Glutamatergic neuron (in vitro differentiated cells): ENCODE data around the gene STRN4. TPM values are rescaled to one million over a fixed set of nuclear protein-coding genes. Genes with fewer than 3 reads are reported as not detected.
A peak's percentile ranks its signal among the peaks of the same experiment; 100 is the strongest.

Experiments
- DNase-seq: peaks from one replicate; pipeline ENCODE4 v3.0.0; 2022
- H3K27ac Mint-ChIP-seq: one replicate; pipeline ENCODE4 v1.8.0; 2020; ENCODE audit warnings: mild to moderate bottlenecking, mixed read lengths, inconsistent platforms; ENCODE audit not compliant: unreplicated experiment
- H3K27me3 Mint-ChIP-seq: one replicate; pipeline ENCODE4 v1.8.0; 2020; ENCODE audit warnings: mild to moderate bottlenecking, moderate library complexity, mixed read lengths, inconsistent platforms; ENCODE audit not compliant: unreplicated experiment
- H3K36me3 Mint-ChIP-seq: one replicate; pipeline ENCODE4 v1.8.0; 2020; ENCODE audit warnings: mild to moderate bottlenecking, mixed read lengths, inconsistent platforms; ENCODE audit not compliant: unreplicated experiment
- H3K4me1 Mint-ChIP-seq: one replicate; pipeline ENCODE4 v1.8.0; 2020; ENCODE audit warnings: mild to moderate bottlenecking, low read depth, mixed read lengths, inconsistent platforms; ENCODE audit not compliant: unreplicated experiment
- H3K4me3 Mint-ChIP-seq: one replicate; pipeline ENCODE4 v1.8.0; 2020; ENCODE audit warnings: mild to moderate bottlenecking, mixed read lengths, inconsistent platforms; ENCODE audit not compliant: unreplicated experiment
- H3K9me3 Mint-ChIP-seq: one replicate; pipeline ENCODE4 v1.8.0; 2020; ENCODE audit warnings: mild to moderate bottlenecking, moderate library complexity, mixed read lengths, inconsistent platforms; ENCODE audit not compliant: unreplicated experiment
- CTCF ChIP-seq: fragments of 200-600 bp; sonication (generic); IDR thresholded peaks from one replicate; pipeline ENCODE4 v1.5.0; 2021; ENCODE audit not compliant: partially characterized antibody, unreplicated experiment
- total RNA-seq: library from RNA; stranded (reverse); fragmentation: NEBNext Ultra II Directional; extraction: Animal tissue kit (Norgen Biotek cat#: 25700); gene quantifications from one replicate; pipeline ENCODE4 v1.2.1, GENCODE V29; 2021; ENCODE audit not compliant: unreplicated experiment

Gene STRN4
- total RNA-seq, 1 donor from 2014 or later: 117 TPM

DNA sequence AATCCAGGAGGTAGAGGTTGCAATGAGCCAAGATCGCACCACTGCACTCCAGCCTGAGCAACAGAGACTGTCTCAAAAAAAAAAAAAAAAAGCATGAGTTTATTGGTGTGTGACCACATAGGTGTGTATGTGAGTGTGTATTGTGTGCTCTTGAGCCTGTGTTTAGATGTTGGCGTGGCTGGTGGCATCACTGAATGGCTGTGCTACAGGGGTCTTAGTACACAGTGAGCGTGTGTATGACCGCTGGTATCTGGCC lies 39.7 kb upstream of the STRN4 start:
- H3K27me3 Mint-ChIP-seq: peaks cover 3% of the 10 kb centered on the region
- no peak for DNase-seq
- H3K9me3 Mint-ChIP-seq: peaks cover 5% of the 10 kb centered on the region
- no peaks in the 10 kb centered on the region for H3K36me3 Mint-ChIP-seq
- peaks cover 4% of the 10 kb centered on the region for H3K4me1 Mint-ChIP-seq
- TF ChIP-seq CTCF: no peak
- H3K27ac Mint-ChIP-seq: peak overlapping the region; percentile 39
- peak overlapping the region; percentile 91 for H3K4me3 Mint-ChIP-seq

- peak overlapping the region; percentile 39 for H3K27ac Mint-ChIP-seq
- peak overlapping the region; percentile 91 for H3K4me3 Mint-ChIP-seq
- peaks cover 5% of the 10 kb centered on the region for H3K9me3 Mint-ChIP-seq
- DNase-seq: no peak
- peaks cover 4% of the 10 kb centered on the region for H3K4me1 Mint-ChIP-seq
- H3K36me3 Mint-ChIP-seq: no peaks in the 10 kb centered on the region
- H3K27me3 Mint-ChIP-seq: peaks cover 3% of the 10 kb centered on the region
- no peak for TF ChIP-seq CTCF
Observed at GRCh38 chr19:46785054-46785979, 39.1 kb upstream of the STRN4 start.

- DNase-seq: peak; percentile 54
- TF ChIP-seq CTCF: no peak
- Mint-ChIP-seq H3K27me3 (peaks cover 3% of the 10 kb centered on the region), H3K36me3 (no peaks in the 10 kb centered on the region), H3K9me3 (peaks cover 5% of the 10 kb centered on the region), H3K27ac (peak overlapping the region; percentile 85), H3K4me3 (peak overlapping the region; percentile 71), H3K4me1 (peaks cover 4% of the 10 kb centered on the region)
Observed at GRCh38 chr19:46784262-46785053, 38.2 kb upstream of the STRN4 start.

- no peak for TF ChIP-seq CTCF
- H3K4me3 Mint-ChIP-seq: no peak overlapping the region
- no peak for DNase-seq
- no peaks in the 10 kb centered on the region for H3K36me3 Mint-ChIP-seq
- peaks cover 3% of the 10 kb centered on the region for H3K27me3 Mint-ChIP-seq
- peaks cover 3% of the 10 kb centered on the region for H3K4me1 Mint-ChIP-seq
- peaks cover 5% of the 10 kb centered on the region for H3K9me3 Mint-ChIP-seq
- no peak overlapping the region for H3K27ac Mint-ChIP-seq
Observed at GRCh38 chr19:46783670-46784069, 37.4 kb upstream of the STRN4 start.
